ENCODE results near the gene FEM1A. TPM values are rescaled to one million over a fixed set of nuclear protein-coding genes. Genes with fewer than 3 reads are reported as not detected.

The FEM1A gene
- total RNA-seq, 2 donors from 2014 or later, result 8.0 to 20.4 TPM

DNA sequence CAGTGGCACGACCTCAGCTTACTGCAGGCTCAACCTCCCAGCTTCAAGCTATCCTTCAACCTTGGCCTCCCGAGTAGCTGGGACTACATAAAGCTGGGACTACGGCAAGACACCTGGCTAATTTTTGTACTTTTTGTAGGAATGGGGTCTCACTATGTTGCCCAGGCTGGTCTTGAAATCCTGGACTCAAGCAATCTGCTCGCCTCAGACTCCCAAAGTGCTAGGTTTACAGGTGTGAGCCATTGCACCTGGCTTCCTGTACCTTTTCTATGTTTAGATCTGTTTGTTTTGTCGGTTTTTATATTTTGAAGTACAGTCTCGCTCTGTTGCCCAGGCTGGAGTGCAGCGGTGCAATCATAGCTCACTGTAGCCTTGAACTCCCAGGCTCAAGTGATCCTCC, 57.5 kb downstream of the FEM1A start:
- Histone ChIP-seq H3K9me3 (no peaks in the 10 kb centered on the region), H3K36me3 (replicated peaks in 1 of 2; ENCODE audit: insufficient read depth in 1 of 2, low read depth in 2 of 2) (peaks cover 0 to 3% of the 10 kb centered on the region in 2 donors), H3K4me3 (no peak overlapping the region), H3K27me3 (no peaks in the 10 kb centered on the region), H3K27ac (no peak overlapping the region), H3K4me1 (no peaks in the 10 kb centered on the region)
- DNase-seq, result no peak
- ATAC-seq, result no peak
- intact Hi-C loops (cut with DNase I), result loop anchor here (5.0 kb wide), 1 partner anchor 37 kb away; no protein-coding TSS in a partner anchor
- 81 to 85% methylated on average over 7 of the region's 7 CpGs for WGBS, 2 donors
- no peak for TF ChIP-seq POLR2A (IDR thresholded peaks at IDR 0.05)
- TF ChIP-seq, protein P1, sequence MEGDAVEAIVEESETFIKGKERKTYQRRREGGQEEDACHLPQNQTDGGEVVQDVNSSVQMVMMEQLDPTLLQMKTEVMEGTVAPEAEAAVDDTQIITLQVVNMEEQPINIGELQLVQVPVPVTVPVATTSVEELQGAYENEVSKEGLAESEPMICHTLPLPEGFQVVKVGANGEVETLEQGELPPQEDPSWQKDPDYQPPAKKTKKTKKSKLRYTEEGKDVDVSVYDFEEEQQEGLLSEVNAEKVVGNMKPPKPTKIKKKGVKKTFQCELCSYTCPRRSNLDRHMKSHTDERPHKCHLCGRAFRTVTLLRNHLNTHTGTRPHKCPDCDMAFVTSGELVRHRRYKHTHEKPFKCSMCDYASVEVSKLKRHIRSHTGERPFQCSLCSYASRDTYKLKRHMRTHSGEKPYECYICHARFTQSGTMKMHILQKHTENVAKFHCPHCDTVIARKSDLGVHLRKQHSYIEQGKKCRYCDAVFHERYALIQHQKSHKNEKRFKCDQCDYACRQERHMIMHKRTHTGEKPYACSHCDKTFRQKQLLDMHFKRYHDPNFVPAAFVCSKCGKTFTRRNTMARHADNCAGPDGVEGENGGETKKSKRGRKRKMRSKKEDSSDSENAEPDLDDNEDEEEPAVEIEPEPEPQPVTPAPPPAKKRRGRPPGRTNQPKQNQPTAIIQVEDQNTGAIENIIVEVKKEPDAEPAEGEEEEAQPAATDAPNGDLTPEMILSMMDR (IDR thresholded peaks at IDR 0.05), result no peak

Small RNA genes lying within 50 kb of the gene (microRNA-seq; reads per million reads assigned to microRNA genes)
- gene MIR7-3 (ENCODE audit: borderline number of aligned reads in 2 of 2, borderline replicate concordance in 2 of 2), result 4.7 to 9.0 reads per million in 2 donors

Small RNA genes lying within 50 kb of the gene (small RNA-seq; reads per million reads assigned to genes)
- not detected for gene MIR7-3

Other genes starting within 250 kb of the FEM1A start
- 10 to 100 TPM in 1 of 2 donors, 1 to 10 TPM in 1; 6.0 to 11.5 TPM for gene SEMA6B, start 232.1 kb upstream of the FEM1A start, total RNA-seq
- gene TNFAIP8L1, start 152.2 kb upstream of the FEM1A start, total RNA-seq, result 1 to 10 TPM; 3.4 to 5.3 TPM
- 10 to 100 TPM; 42.5 to 50.1 TPM for gene MYDGF, start 121.4 kb upstream of the FEM1A start, total RNA-seq
- 100 to 1,000 TPM in 1 of 2 donors, 10 to 100 TPM in 1; 44.6 to 130 TPM for gene DPP9, start 67.9 kb upstream of the FEM1A start, total RNA-seq
- 10 to 100 TPM in 1 of 2 donors, 1 to 10 TPM in 1; 5.4 to 12.9 TPM for gene TICAM1, start 40.0 kb downstream of the FEM1A start, total RNA-seq
- gene PLIN3, start 75.9 kb downstream of the FEM1A start, total RNA-seq, result 10 to 100 TPM; 18.4 to 28.0 TPM
- gene ARRDC5, start 111.2 kb downstream of the FEM1A start, total RNA-seq, result not detected
- gene UHRF1, start 117.8 kb downstream of the FEM1A start, total RNA-seq, result 1 to 10 TPM; 2.1 to 3.3 TPM
- 10 to 100 TPM; 18.9 to 35.3 TPM for gene KDM4B, start 177.4 kb downstream of the FEM1A start, total RNA-seq

All from body of pancreas (tissue), 4 donors.